ENCODE results near the gene HMGN3. TPM values are rescaled to one million over a fixed set of nuclear protein-coding genes. Genes with fewer than 3 reads are reported as not detected.

HMGN3 gene
- total RNA-seq, 2 experiments from 2014 or later, result 97.5 to 105 TPM

DNA sequence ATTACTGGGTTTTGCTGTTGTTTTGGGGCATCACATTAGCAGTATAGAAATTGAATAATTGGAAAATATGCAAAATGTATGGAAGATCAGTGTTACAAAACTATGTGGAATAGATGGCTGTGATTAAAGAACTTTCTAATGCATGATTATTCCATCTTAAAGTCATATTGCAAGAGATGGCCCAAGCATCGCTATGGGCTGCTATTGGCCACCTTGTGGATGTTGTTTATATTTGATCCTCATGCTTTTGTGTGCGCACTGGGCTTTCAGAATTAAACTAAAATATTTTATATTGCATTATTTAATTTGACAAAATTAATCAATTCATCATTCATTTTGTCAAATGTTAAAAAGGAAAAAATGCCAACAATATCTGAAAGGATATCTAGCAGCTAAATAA, 16.1 kb upstream of the HMGN3 start:
- no peak overlapping the region for H2AFZ ChIP-seq (ENCODE audit: low read length)
- no TSS peak for BruUV-seq (replicated peaks)
- H3K9me2 ChIP-seq (ENCODE audit: insufficient read depth, low read length), result no peaks in the 10 kb centered on the region

DNA sequence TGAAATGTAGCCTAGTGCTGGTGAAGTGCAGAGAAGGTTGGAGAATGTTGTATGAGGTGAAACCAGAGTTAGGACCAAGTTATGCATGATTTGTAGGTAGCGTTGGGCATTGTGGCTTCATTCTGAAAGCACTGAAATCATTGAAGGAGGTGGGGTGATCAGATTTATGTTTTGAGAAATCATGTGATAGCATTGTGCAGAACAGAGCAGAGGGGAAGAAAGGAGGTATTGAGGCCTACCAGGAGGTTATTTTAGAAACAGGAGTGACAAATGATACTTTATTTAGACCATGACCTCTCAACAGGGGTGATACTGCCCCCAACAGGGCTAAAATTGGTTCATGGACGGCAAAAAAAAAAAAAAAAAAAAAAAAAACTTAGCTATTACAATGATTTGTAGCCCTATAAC, 15.6 kb upstream of the HMGN3 start:
- Histone ChIP-seq H3K79me2 (ENCODE audit: insufficient read depth, low read depth, low read length) (no peaks in the 10 kb centered on the region), H3K9me2 (ENCODE audit: insufficient read depth, low read length) (no peaks in the 10 kb centered on the region), H4K20me1 (ENCODE audit: insufficient read depth, low read length) (no peaks in the 10 kb centered on the region), H3K36me3 (ENCODE audit: insufficient read depth, low read length) (no peaks in the 10 kb centered on the region), H2AFZ (ENCODE audit: low read length) (no peak overlapping the region), H3K9me3 (ENCODE audit: low read length) (no peaks in the 10 kb centered on the region), H3K4me3 (ENCODE audit: low read depth, low read length, poor library complexity, severe bottlenecking) (no peak overlapping the region), H3K4me2 (ENCODE audit: low read length) (no peak overlapping the region), H3K4me1 (ENCODE audit: insufficient read depth, low read length, poor library complexity, severe bottlenecking) (peaks cover 12% of the 10 kb centered on the region), H3K27ac (ENCODE audit: low read depth, low read length, poor library complexity, severe bottlenecking) (no peak overlapping the region)
- BruUV-seq (replicated peaks), result no TSS peak
- intact Hi-C loops (cut with micrococcal nuclease; ENCODE audit: unreplicated experiment), result no loop called here
- peak; percentile 33 for DNase-seq (ENCODE audit: low spot score)
- POLR2A ChIA-PET, result interaction anchor here (0.5 kb wide), 1 partner anchor 162 kb away, joined by 3 read pairs; no protein-coding TSS in a partner anchor
- no peak for TF ChIP-seq EZH2phosphoT487 (IDR thresholded peaks at IDR 0.05; ENCODE audit: borderline replicate concordance, low read depth, low read length)
- peak; percentile 62 for TF ChIP-seq CTCF (conservative IDR thresholded peaks at IDR 0.05; ENCODE audit: low read length)
- CTCF ChIA-PET (ENCODE audit: unreplicated experiment), result no interaction called here

More for the DNA sequence above, 16.1 kb upstream of the HMGN3 start:
- ChIA-PET POLR2A (interaction anchor here (0.5 to 0.7 kb wide), 2 partner anchors 56 to 161 kb away, joined by 3 read pairs; no protein-coding TSS in a partner anchor), CTCF (ENCODE audit: unreplicated experiment) (no interaction called here)
- no peaks in the 10 kb centered on the region for H3K36me3 ChIP-seq (ENCODE audit: insufficient read depth, low read length)
- TF ChIP-seq EZH2phosphoT487 (IDR thresholded peaks at IDR 0.05; ENCODE audit: borderline replicate concordance, low read depth, low read length) (no peak), CTCF (conservative IDR thresholded peaks at IDR 0.05; ENCODE audit: low read length) (no peak)
- DNase-seq (ENCODE audit: low spot score), result no peak
- no peaks in the 10 kb centered on the region for H3K9me3 ChIP-seq (ENCODE audit: low read length)
- H4K20me1 ChIP-seq (ENCODE audit: insufficient read depth, low read length), result no peaks in the 10 kb centered on the region
- intact Hi-C loops (cut with micrococcal nuclease; ENCODE audit: unreplicated experiment), result no loop called here
- peaks cover 12% of the 10 kb centered on the region for H3K4me1 ChIP-seq (ENCODE audit: insufficient read depth, low read length, poor library complexity, severe bottlenecking)
- H3K4me3 ChIP-seq (ENCODE audit: low read depth, low read length, poor library complexity, severe bottlenecking), result no peak overlapping the region
- no peak overlapping the region for H3K27ac ChIP-seq (ENCODE audit: low read depth, low read length, poor library complexity, severe bottlenecking)
- H3K4me2 ChIP-seq (ENCODE audit: low read length), result no peak overlapping the region
- no peaks in the 10 kb centered on the region for H3K79me2 ChIP-seq (ENCODE audit: insufficient read depth, low read depth, low read length)

- H2AFZ ChIP-seq (ENCODE audit: low read length), result no peak overlapping the region
- CTCF ChIA-PET (ENCODE audit: unreplicated experiment), result no interaction called here
These were observed 14.7 kb upstream of the HMGN3 start for GRCh38 chr6:79249136-79249535.

More at GRCh38 chr6:79249136-79249535, 14.7 kb upstream of the HMGN3 start:
- no peaks in the 10 kb centered on the region for H4K20me1 ChIP-seq (ENCODE audit: insufficient read depth, low read length)
- H3K79me2 ChIP-seq (ENCODE audit: insufficient read depth, low read depth, low read length), result no peaks in the 10 kb centered on the region
- H3K9me3 ChIP-seq (ENCODE audit: low read length), result no peaks in the 10 kb centered on the region
- no peak overlapping the region for H3K4me3 ChIP-seq (ENCODE audit: low read depth, low read length, poor library complexity, severe bottlenecking)
- H3K4me1 ChIP-seq (ENCODE audit: insufficient read depth, low read length, poor library complexity, severe bottlenecking), result peaks cover 12% of the 10 kb centered on the region
- no peaks in the 10 kb centered on the region for H3K9me2 ChIP-seq (ENCODE audit: insufficient read depth, low read length)
- POLR2A ChIA-PET, result no interaction called here
- H3K27ac ChIP-seq (ENCODE audit: low read depth, low read length, poor library complexity, severe bottlenecking), result no peak overlapping the region
- intact Hi-C loops (cut with micrococcal nuclease; ENCODE audit: unreplicated experiment), result no loop called here
- TF ChIP-seq CTCF (conservative IDR thresholded peaks at IDR 0.05; ENCODE audit: low read length) (no peak), EZH2phosphoT487 (IDR thresholded peaks at IDR 0.05; ENCODE audit: borderline replicate concordance, low read depth, low read length) (no peak)
- H3K4me2 ChIP-seq (ENCODE audit: low read length), result no peak overlapping the region
- DNase-seq (ENCODE audit: low spot score), result no peak
- H3K36me3 ChIP-seq (ENCODE audit: insufficient read depth, low read length), result no peaks in the 10 kb centered on the region
- BruUV-seq (replicated peaks), result no TSS peak

Measured in OCI-LY7 (cell line).